K562 (cell line): ENCODE measurements around the gene KRTAP10-11.

Experiments
- CTCF ChIP-seq, 3 experiments: IDR thresholded peaks in 2 of 3; conservative IDR thresholded peaks in 1 of 3; 2 replicates each; pipeline ENCODE4 v1.5.1; 2011 to 2012; ENCODE audit warnings: low read length in 3 of 3, mild to moderate bottlenecking in 3 of 3, control low read depth in 2 of 3, improper control_type of control experiment in 1 of 3, inconsistent platforms in 1 of 3, low read depth in 1 of 3, mixed read lengths in 1 of 3, moderate library complexity in 1 of 3; ENCODE audit not compliant: insufficient read depth in 2 of 3
- GABPA ChIP-seq: fragments of 200-800 bp; sonication (Bioruptor generic); conservative IDR thresholded peaks from 2 replicates; pipeline ENCODE4 v1.6.1; 2016; ENCODE audit warnings: low read depth, missing genetic modification characterization, missing compliant biosample characterization
- JUNB ChIP-seq: fragments of 450-650 bp; formaldehyde crosslinking; conservative IDR thresholded peaks from 2 replicates; pipeline ENCODE4 v1.4.0; 2020; ENCODE audit warnings: mild to moderate bottlenecking
- POLR2AphosphoS5 ChIP-seq: IDR thresholded peaks from 2 replicates; pipeline ENCODE4 v1.6.1; 2011; ENCODE audit warnings: mild to moderate bottlenecking, low read depth, low read length, moderate library complexity; ENCODE audit not compliant: control insufficient read depth, insufficient read depth
- SIRT6 ChIP-seq: IDR thresholded peaks from one replicate; pipeline ENCODE4 v1.6.1; 2012; ENCODE audit warnings: low read depth, mild to moderate bottlenecking, control low read depth, inconsistent platforms, low read length, moderate library complexity
- YY1 ChIP-seq, 3 experiments: IDR thresholded peaks; 2 replicates each; pipeline ENCODE4 v1.6.1; 2011; ENCODE audit warnings: low read length in 2 of 3, mild to moderate bottlenecking in 2 of 3, moderate library complexity in 2 of 3, borderline replicate concordance in 1 of 3, control low read depth in 1 of 3, low read depth in 1 of 3; ENCODE audit not compliant: insufficient read depth in 3 of 3, insufficient replicate concordance in 2 of 3, control insufficient read depth in 1 of 3, insufficient read length in 1 of 3; ENCODE audit errors: extremely low read depth in 1 of 3
- ZBTB2 ChIP-seq: fragments of 450-650 bp; IDR thresholded peaks from 2 replicates; pipeline ENCODE4 v1.6.1; 2016; ENCODE audit warnings: antibody characterized with exemption
- ZNF639 ChIP-seq, 2 experiments: fragments of 200-800 bp in 1 of 2; sonication (Bioruptor generic) in 1 of 2; sonication (generic) in 1 of 2; formaldehyde crosslinking in 1 of 2; IDR thresholded peaks in 1 of 2; conservative IDR thresholded peaks in 1 of 2; 2 replicates each; pipeline versions ENCODE4 v1.5.0 to v1.6.1; 2016 to 2020; ENCODE audit warnings: missing compliant biosample characterization in 1 of 2, missing genetic modification characterization in 1 of 2, missing genetic modification reagents in 1 of 2
- ZNF830 ChIP-seq: fragments of 250-450 bp; sonication (Bioruptor Pico); IDR thresholded peaks from 2 replicates; pipeline ENCODE4 v1.5.0; 2021; ENCODE audit warnings: mild to moderate bottlenecking

GRCh38 chr21:44667612-44668011, 21.4 kb downstream of the KRTAP10-11 start:
- TF ChIP-seq ZNF830 (CRISPR knock-in tag) (no peak), GABPA (tag) (no peak), CTCF (IDR thresholded peaks at IDR 0.05 in 2 of 3, conservative IDR thresholded peaks at IDR 0.05 in 1 of 3; ENCODE audit: insufficient read depth in 2 of 3, low read depth in 1 of 3, low read length in 3 of 3) (no peak), JUNB (no peak), ZBTB2 (no peak), SIRT6 (no peak), ZNF639 (CRISPR knock-in tag; conservative IDR thresholded peaks at IDR 0.05 in 1 of 2, IDR thresholded peaks at IDR 0.05 in 1 of 2) (no peak), YY1 (IDR thresholded peaks at IDR 0.05; ENCODE audit: borderline replicate concordance in 1 of 3, control insufficient read depth in 1 of 3, extremely low read depth in 1 of 3, insufficient read depth in 3 of 3, insufficient read length in 1 of 3, insufficient replicate concordance in 2 of 3, low read depth in 1 of 3, low read length in 2 of 3) (no peak), POLR2AphosphoS5 (no peak)
